Neuronal stem cell (in vitro differentiated cells): ENCODE data around the gene CTRL.
A peak's percentile ranks its signal among the peaks of the same experiment; 100 is the strongest.
"Not testable (repeated sequence)": the region's sequence is repeated elsewhere in the genome, so short reads cannot be mapped to it uniquely, and the experiment has no call there.

ENCODE experiments used
- DNase-seq: peaks from one replicate; pipeline ENCODE4 v3.0.0-alpha.2; 2013; ENCODE audit warnings: low spot score
- H2AFZ ChIP-seq: one replicate; pipeline ENCODE4 v1.6.1; 2013; ENCODE audit warnings: mild to moderate bottlenecking, low read length, inconsistent platforms
- H2AK5ac ChIP-seq: 2 replicates; pipeline ENCODE4 v1.6.1; 2013; ENCODE audit warnings: low read depth, mild to moderate bottlenecking, inconsistent platforms, low read length, moderate library complexity, mixed read lengths
- H2BK120ac ChIP-seq: 2 replicates; pipeline ENCODE4 v1.6.1; 2013; ENCODE audit warnings: low read depth, mild to moderate bottlenecking, inconsistent platforms, low read length, moderate library complexity, mixed read lengths
- H2BK12ac ChIP-seq: one replicate; pipeline ENCODE4 v1.6.1; 2013; ENCODE audit warnings: low read length, inconsistent platforms
- H2BK15ac ChIP-seq: 2 replicates; pipeline ENCODE4 v1.6.1; 2013; ENCODE audit warnings: mild to moderate bottlenecking, low read length, inconsistent platforms, mixed read lengths
- H2BK5ac ChIP-seq: one replicate; pipeline ENCODE4 v1.6.1; 2013; ENCODE audit warnings: inconsistent platforms, mild to moderate bottlenecking, low read length, moderate library complexity
- H3K14ac ChIP-seq: one replicate; pipeline ENCODE4 v1.6.1; 2013; ENCODE audit warnings: low read length, inconsistent platforms
- H3K18ac ChIP-seq: 2 replicates; pipeline ENCODE4 v1.6.1; 2013; ENCODE audit warnings: low read length, inconsistent platforms
- H3K23ac ChIP-seq: 2 replicates; pipeline ENCODE4 v1.6.1; 2013; ENCODE audit warnings: low read depth, mild to moderate bottlenecking, mixed read lengths, low read length, inconsistent platforms; ENCODE audit not compliant: poor library complexity
- H3K27ac ChIP-seq: replicated peaks from 3 replicates; pipeline ENCODE4 v1.5.1; 2013; ENCODE audit warnings: low read length, inconsistent platforms
- H3K27me3 ChIP-seq, 3 experiments: 2 replicates each; pipeline ENCODE4 v1.6.1; 2013; ENCODE audit warnings: low read length in 3 of 3, mild to moderate bottlenecking in 2 of 3, inconsistent platforms in 1 of 3, low read depth in 1 of 3, mixed read lengths in 1 of 3, moderate library complexity in 1 of 3; ENCODE audit not compliant: control insufficient read depth in 3 of 3, insufficient read depth in 3 of 3
- H3K36me3 ChIP-seq, 2 donors: replicated peaks in 1 of 2; 2 replicates each; pipeline ENCODE4 v1.6.1; 2013; ENCODE audit warnings: low read length in 2 of 2; ENCODE audit not compliant: control insufficient read depth in 2 of 2, insufficient read depth in 2 of 2
- H3K4ac ChIP-seq: 2 replicates; pipeline ENCODE4 v1.6.1; 2013; ENCODE audit warnings: inconsistent platforms, mild to moderate bottlenecking, low read length, moderate library complexity
- H3K4me1 ChIP-seq, 2 donors: 1 replicate in 1 of 2; 2 replicates in 1 of 2; pipeline ENCODE4 v1.6.1; 2013; ENCODE audit warnings: low read length in 2 of 2, low read depth in 1 of 2; ENCODE audit not compliant: control insufficient read depth in 2 of 2, insufficient read depth in 1 of 2
- H3K4me2 ChIP-seq: one replicate; pipeline ENCODE4 v1.6.1; 2013; ENCODE audit warnings: mild to moderate bottlenecking, low read length, inconsistent platforms; ENCODE audit not compliant: insufficient read depth, poor library complexity, severe bottlenecking
- H3K4me3 ChIP-seq, 2 donors: 2 replicates each; pipeline ENCODE4 v1.5.1; 2013; ENCODE audit warnings: low read length in 2 of 2, mild to moderate bottlenecking in 2 of 2, inconsistent platforms in 1 of 2, moderate library complexity in 1 of 2
- H3K79me1 ChIP-seq: one replicate; pipeline ENCODE4 v1.6.1; 2013; ENCODE audit warnings: low read depth, mild to moderate bottlenecking, inconsistent platforms, low read length, moderate library complexity
- H3K9ac ChIP-seq: one replicate; pipeline ENCODE4 v1.6.1; 2013; ENCODE audit warnings: mild to moderate bottlenecking, low read depth, low read length, inconsistent platforms; ENCODE audit not compliant: poor library complexity
- H3K9me3 ChIP-seq, 2 donors: replicated peaks in 1 of 2; 2 replicates each; pipeline versions ENCODE3 to v1.6.1; 2013; ENCODE audit warnings: low read length in 2 of 2, mild to moderate bottlenecking in 2 of 2, inconsistent platforms in 1 of 2, low read depth in 1 of 2, mixed read lengths in 1 of 2, moderate library complexity in 1 of 2; ENCODE audit not compliant: control insufficient read depth in 2 of 2, insufficient read depth in 1 of 2
- H4K8ac ChIP-seq: one replicate; pipeline ENCODE4 v1.6.1; 2013; ENCODE audit warnings: low read depth, mild to moderate bottlenecking, inconsistent platforms, low read length, moderate library complexity
- H4K91ac ChIP-seq: one replicate; pipeline ENCODE4 v1.6.1; 2013; ENCODE audit warnings: low read length, low read depth, mild to moderate bottlenecking, inconsistent platforms; ENCODE audit not compliant: poor library complexity
- WGBS, 2 donors: extraction: QIAGEN DNeasy Blood & Tissue Kit; methylation state at CpG; one replicate each; pipeline ENCODE4 v1.1.7; 2013; ENCODE audit warnings: missing lambda C conversion rate in 2 of 2, mixed read lengths in 1 of 2; ENCODE audit not compliant: insufficient read length in 2 of 2, insufficient replicate concordance in 1 of 2; ENCODE audit errors: extremely low coverage in 2 of 2; 5-methylcytosine and 5-hydroxymethylcytosine counted together

Gene CTRL

DNA sequence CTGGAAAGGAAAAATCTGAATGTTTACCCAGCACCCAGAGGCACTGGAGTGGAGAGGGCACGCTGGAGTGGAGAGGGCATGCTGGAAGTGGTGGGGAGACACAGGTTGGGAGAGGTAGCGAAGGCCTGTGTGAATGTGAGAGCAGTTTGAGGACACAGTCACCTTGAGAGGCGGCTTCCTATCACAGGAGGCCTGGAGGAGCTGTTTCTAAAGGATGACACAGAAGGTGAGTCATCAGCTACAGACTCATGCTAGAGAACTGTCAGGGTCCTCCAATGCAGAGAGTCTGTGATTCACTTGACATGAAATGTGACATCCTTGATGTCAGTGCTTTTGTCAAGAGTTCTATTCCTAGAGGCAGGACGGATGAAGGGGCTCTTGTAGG, 13.8 kb downstream of the CTRL start:
- H3K27me3 ChIP-seq, result no peaks in the 10 kb centered on the region
- no CpG with 5 or more reads among the region's 4 CpGs for WGBS, 2 donors
- no peak overlapping the region for H2AK5ac ChIP-seq
- no peak overlapping the region for H3K9ac ChIP-seq
- no peak overlapping the region for H3K23ac ChIP-seq
- no peak overlapping the region for H2BK5ac ChIP-seq
- H3K79me1 ChIP-seq, result peaks cover 25% of the 10 kb centered on the region
- H3K14ac ChIP-seq, result no peak overlapping the region
- H2BK12ac ChIP-seq, result no peak overlapping the region
- no peak overlapping the region for H4K8ac ChIP-seq
- H3K4ac ChIP-seq, result no peak overlapping the region
- no peak overlapping the region for H4K91ac ChIP-seq
- peaks cover 0 to 2% of the 10 kb centered on the region in 2 donors for H3K4me1 ChIP-seq
- H2BK120ac ChIP-seq, result no peak overlapping the region
- no peak overlapping the region for H3K27ac ChIP-seq
- no peak overlapping the region for H3K4me2 ChIP-seq
- H3K4me3 ChIP-seq, result no peak overlapping the region
- no peak overlapping the region for H2AFZ ChIP-seq
- no peak for DNase-seq
- H3K18ac ChIP-seq, result no peak overlapping the region
- peaks cover 14 to 44% of the 10 kb centered on the region in 2 donors for H3K36me3 ChIP-seq
- no peaks in the 10 kb centered on the region for H3K9me3 ChIP-seq
- H2BK15ac ChIP-seq, result no peak overlapping the region

DNA sequence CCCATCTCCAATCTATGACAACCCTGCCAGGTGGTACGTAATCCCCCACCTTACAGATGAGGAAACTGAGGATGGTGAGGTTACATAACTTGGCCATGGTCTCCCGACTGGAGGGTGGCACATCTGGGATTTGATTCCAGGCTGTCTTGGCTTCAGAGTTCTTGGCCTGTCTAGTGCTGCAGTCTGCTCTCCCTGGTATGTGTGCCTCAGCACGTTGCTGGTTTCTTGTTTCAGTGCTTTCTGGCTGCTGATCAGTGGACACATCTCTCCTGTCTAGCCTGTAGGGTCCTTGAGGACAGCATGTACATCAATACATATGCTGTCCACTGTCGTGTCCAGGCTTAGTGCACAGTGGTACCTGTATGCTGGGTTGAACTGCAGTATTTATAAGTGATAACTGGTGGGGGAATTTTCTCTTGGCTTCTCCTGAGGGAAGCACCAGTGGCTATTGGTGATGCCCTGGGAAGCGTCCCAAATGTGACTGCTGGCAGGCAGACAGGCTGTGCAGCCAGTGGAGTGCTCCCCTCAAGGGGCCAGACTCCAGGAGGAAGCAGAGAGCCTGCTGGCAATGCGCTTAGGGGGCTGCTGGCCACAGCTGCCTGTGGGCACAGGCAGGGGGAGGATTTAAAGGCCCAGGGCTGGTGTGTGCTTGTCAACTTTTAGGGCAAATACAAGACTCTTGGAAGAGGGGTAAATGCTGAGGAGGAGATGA, 14.4 kb downstream of the CTRL start:
- peak overlapping the region; percentile 65 for H4K8ac ChIP-seq
- peaks cover 14 to 40% of the 10 kb centered on the region in 2 donors for H3K36me3 ChIP-seq
- H3K79me1 ChIP-seq, result peaks cover 25% of the 10 kb centered on the region
- no peak for DNase-seq
- peaks cover 0 to 2% of the 10 kb centered on the region in 2 donors for H3K4me1 ChIP-seq
- H3K9me3 ChIP-seq, result no peaks in the 10 kb centered on the region
- H3K4me3 ChIP-seq, result no peak overlapping the region
- H3K4ac ChIP-seq, result no peak overlapping the region
- no peak overlapping the region for H4K91ac ChIP-seq
- H2BK12ac ChIP-seq, result no peak overlapping the region
- no peak overlapping the region for H3K4me2 ChIP-seq
- H3K18ac ChIP-seq, result no peak overlapping the region
- no peak overlapping the region for H2BK5ac ChIP-seq
- no peak overlapping the region for H2AFZ ChIP-seq
- no peak overlapping the region for H2BK15ac ChIP-seq
- H3K27ac ChIP-seq, result no peak overlapping the region
- no peak overlapping the region for H3K9ac ChIP-seq
- no peak overlapping the region for H2AK5ac ChIP-seq
- H3K23ac ChIP-seq, result no peak overlapping the region
- no peaks in the 10 kb centered on the region for H3K27me3 ChIP-seq
- WGBS, 2 donors, result no CpG with 5 or more reads among the region's 6 CpGs
- H2BK120ac ChIP-seq, result no peak overlapping the region
- H3K14ac ChIP-seq, result peak overlapping the region; percentile 17

DNA sequence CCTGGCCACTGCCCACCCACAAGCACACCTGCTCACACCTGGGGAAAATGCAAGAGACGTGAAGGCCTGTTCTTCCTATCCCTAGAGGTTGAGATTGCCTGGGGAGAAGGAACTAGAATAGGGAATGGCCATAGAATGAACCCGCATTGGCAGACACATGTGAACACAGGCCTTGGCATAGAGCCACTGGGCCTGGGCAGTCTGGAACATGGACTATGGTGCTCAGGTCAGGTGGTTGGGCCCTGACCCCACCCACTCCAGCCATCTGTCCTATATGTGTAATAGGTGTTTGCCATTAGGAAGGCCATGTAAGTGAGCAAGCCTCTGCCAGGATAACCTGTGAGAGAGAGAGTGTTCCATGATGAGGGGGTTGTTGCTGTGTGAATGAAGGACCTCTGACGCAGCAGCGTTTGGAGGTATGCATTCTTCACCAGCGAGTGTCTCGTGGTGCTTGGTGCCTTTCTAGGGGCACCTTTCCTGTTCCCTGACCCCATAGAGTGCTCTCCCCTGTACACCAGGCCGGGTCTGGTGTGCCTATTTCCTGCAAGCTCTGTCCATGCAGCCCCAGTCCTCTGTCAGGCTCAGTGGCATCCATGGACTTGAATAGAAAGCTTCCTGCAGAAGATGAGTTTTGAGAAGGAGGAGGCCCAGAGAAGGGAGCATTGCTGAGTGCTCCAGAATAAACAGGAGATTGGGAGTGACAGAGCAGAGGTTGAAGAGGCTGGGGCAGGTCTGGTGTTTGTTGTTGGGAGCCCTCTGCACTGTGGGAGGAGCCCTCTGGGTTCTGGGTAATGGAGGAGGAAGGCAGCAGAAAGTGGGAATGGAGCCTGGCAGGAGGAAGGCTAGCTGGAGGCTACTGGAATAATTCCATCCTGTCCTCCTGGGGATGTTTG, 15.6 kb downstream of the CTRL start:
- DNase-seq, result no peak
- H3K9me3 ChIP-seq, result no peaks in the 10 kb centered on the region
- H3K14ac ChIP-seq, result no peak overlapping the region
- H3K27ac ChIP-seq, result no peak overlapping the region
- no peak overlapping the region for H2BK120ac ChIP-seq
- no peak overlapping the region for H3K23ac ChIP-seq
- H2BK15ac ChIP-seq, result no peak overlapping the region
- WGBS, 2 donors, result no CpG with 5 or more reads among the region's 7 CpGs
- peaks cover 0 to 2% of the 10 kb centered on the region in 2 donors for H3K4me1 ChIP-seq
- H3K4me3 ChIP-seq, result no peak overlapping the region
- no peak overlapping the region for H2AK5ac ChIP-seq
- H4K91ac ChIP-seq, result no peak overlapping the region
- H2AFZ ChIP-seq, result no peak overlapping the region
- H2BK5ac ChIP-seq, result no peak overlapping the region
- peak overlapping the region; percentile 12 for H3K9ac ChIP-seq
- H4K8ac ChIP-seq, result no peak overlapping the region
- H2BK12ac ChIP-seq, result no peak overlapping the region
- H3K36me3 ChIP-seq, result peaks cover 16 to 51% of the 10 kb centered on the region in 2 donors
- H3K79me1 ChIP-seq, result peaks cover 25% of the 10 kb centered on the region
- no peaks in the 10 kb centered on the region for H3K27me3 ChIP-seq
- no peak overlapping the region for H3K4me2 ChIP-seq
- no peak overlapping the region for H3K4ac ChIP-seq
- no peak overlapping the region for H3K18ac ChIP-seq

GRCh38 chr16:67915496-67915769, 16.2 kb downstream of the CTRL start:
- not testable (repeated sequence) for H2BK15ac ChIP-seq, H4K91ac ChIP-seq, H2AK5ac ChIP-seq, H3K4me2 ChIP-seq, H3K9me3 ChIP-seq, H3K9ac ChIP-seq, H3K4ac ChIP-seq, H3K4me1 ChIP-seq, H2BK12ac ChIP-seq, H3K27me3 ChIP-seq, H3K18ac ChIP-seq, H2AFZ ChIP-seq, DNase-seq, H2BK5ac ChIP-seq, H3K23ac ChIP-seq, H3K27ac ChIP-seq, H4K8ac ChIP-seq, H2BK120ac ChIP-seq, H3K4me3 ChIP-seq, H3K14ac ChIP-seq
- WGBS, 2 donors, result no CpG with 5 or more reads among the region's 2 CpGs
- peaks cover 16 to 54% of the 10 kb centered on the region in 2 donors for H3K36me3 ChIP-seq
- peaks cover 22% of the 10 kb centered on the region for H3K79me1 ChIP-seq
